CD4-positive, alpha-beta T cell treated with Interleukin-1 beta for 1 hour (primary cell): ENCODE measurements around the gene SELENOO.
"Not testable (repeated sequence)": the region's sequence is repeated elsewhere in the genome, so short reads cannot be mapped to it uniquely, and the experiment has no call there.

Source experiments
- DNase-seq, 2 donors: peaks; one replicate each; pipeline ENCODE4 v3.0.0-alpha.2; 2020 to 2022

The SELENOO gene

DNA sequence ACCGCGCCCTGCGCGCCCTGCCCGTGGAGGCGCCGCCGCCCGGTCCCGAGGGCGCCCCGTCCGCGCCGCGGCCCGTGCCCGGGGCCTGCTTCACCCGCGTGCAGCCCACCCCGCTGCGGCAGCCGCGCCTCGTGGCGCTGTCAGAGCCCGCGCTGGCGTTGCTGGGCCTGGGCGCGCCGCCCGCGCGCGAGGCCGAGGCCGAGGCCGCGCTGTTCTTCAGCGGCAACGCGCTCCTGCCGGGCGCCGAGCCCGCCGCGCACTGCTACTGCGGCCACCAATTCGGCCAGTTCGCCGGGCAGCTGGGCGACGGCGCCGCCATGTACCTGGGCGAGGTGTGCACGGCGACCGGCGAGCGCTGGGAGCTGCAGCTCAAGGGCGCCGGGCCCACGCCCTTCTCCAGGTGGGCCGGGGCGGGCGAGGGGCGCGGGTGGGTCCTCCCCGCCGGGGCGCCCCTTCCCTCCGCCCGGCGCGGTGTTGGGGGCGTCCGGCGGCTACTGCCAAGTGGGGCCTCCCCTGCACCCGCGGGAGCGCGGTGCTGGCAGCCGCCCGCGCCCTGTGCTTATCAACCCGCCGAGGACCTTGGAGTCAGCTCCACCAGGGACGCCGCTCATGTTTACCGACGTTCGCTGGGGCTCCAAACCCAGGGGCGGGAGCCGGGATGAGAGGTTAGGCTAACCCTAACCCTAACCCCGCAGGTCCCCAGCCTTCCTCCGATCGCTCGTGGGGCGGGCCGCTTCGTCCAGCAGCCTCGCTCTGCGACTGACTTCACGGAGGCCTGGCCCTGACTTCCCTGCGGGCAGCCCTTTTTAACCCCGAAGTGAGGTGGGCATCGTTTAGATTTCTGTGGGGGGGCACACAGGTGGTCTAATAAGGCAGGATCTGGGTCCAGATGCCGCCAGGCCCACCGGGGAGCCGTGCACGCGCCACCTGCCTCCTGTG, 649 bp downstream of the SELENOO start:
- no peak for DNase-seq

GRCh38 chr22:50202130-50202666, 1.4 kb downstream of the SELENOO start:
- DNase-seq = no peak

DNA sequence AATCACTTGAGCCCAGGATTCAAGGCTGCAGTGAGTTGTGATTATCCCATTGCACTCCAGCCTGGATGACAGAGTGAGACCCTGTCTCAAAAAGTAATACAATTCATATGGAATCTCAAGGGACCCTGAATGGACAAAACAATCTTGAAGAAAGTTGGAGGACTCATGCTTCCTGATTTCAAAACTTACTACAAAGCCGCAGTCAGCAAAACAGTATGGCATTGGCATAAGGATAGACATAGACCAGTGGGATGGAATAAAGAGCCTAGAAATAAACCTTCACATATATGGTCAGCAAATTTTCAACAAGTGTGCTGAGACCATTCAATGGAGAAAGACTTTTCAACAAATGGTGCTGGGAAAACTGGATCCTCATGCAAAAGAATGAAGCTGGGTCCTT, 2.5 kb downstream of the SELENOO start:
- DNase-seq = no peak

- no peak for DNase-seq
Observed at GRCh38 chr22:50204571-50204970, 3.8 kb downstream of the SELENOO start.

DNA sequence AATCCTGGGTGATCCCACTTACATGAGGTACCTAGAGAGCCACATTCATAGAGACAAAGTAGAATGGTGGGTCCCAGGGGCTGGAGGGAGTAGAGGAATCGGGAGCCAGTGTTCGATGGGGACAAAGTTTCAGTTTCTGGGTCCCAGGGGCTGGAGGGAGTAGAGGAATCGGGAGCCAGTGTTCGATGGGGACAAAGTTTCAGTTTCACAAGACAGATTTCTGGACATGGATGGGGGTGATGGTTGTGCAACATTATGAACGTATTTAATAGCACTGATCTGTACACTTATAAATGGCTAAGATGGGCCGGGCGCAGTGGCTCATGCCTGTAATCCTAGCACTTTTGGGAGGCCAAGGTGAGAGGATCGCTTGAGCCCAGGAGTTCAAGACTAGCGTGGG, 4.2 kb downstream of the SELENOO start:
- DNase-seq = not testable (repeated sequence)

DNA sequence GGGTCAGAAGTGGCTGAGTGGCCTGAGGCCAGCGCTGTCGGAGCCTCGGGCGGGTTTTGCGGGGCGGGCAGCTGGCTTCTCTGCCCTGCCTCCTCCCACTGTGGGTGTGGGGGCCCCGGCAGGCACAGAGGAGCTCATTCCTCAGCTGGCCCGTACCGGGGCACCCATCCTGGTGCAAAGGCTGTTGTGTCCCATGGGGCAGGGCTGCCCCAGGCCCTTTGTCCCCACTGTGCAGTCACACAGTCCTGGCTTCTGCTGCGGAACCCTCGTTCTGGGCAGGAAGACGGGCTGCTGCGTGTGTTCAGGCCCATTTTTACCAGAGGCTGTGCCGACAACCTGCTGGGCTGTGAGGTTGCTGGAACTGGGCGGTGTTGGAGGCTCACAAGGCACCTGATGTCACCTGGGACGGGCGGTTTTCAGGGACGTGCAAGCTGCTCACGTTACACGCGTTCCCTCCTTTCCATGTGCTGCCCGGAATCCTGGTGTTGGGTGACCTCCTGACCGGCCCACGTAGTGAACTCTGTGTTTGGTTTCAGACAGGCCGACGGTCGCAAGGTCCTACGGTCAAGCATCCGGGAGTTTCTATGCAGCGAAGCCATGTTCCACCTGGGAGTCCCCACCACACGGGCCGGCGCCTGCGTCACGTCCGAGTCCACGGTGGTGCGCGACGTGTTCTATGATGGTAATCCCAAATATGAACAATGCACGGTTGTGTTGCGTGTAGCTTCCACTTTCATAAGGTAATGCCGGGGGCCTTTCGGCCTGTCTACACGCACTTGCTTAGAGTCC, 5.2 kb downstream of the SELENOO start:
- no peak for DNase-seq

DNA sequence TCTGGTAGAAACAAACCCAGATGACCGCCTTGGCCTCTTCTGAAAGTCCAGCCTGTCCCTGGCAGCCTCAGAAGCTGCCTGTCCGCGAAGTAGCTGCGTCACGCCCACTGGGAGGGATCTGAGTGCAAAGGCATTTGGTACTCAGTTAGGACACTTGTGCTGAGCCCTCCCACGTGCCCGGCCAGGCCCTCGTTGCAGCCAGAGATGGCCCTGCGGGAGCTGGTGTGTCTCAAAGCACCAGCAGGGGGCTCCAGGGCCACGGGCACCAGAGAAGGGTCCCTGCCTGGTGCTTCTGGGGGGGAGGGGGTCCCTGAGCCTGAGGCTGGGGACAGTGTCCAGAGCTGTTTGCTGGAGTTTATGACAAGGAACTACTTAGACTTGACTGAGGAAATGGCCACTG, 5.8 kb downstream of the SELENOO start:
- DNase-seq = no peak

- peak in 1 of 2 donors; percentile 33 for DNase-seq
Observed at GRCh38 chr22:50207383-50208140, 6.8 kb downstream of the SELENOO start.

DNA sequence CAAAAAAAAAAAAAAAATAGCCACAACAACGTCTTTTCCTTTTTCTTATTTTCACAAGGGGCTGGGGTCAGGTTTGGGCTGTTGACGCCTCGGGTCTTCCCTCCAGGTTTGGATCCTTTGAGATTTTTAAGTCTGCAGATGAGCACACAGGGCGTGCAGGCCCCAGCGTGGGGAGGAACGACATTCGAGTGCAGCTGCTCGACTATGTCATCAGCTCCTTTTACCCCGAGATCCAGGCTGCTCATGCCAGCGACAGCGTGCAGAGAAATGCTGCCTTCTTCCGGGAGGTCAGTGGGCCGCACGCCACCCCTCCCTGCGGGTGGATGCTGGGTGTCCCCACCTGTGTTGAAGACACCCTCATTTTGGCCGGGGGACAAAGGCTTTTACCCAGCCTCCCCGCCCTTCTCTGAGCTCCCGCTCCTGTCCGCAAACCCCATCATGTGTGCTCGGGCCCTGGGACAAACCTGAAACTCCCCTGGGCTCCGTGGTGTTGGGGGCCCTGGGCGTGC, 7.7 kb downstream of the SELENOO start:
- no peak for DNase-seq

GRCh38 chr22:50208939-50209892, 8.4 kb downstream of the SELENOO start:
- no peak for DNase-seq

DNA sequence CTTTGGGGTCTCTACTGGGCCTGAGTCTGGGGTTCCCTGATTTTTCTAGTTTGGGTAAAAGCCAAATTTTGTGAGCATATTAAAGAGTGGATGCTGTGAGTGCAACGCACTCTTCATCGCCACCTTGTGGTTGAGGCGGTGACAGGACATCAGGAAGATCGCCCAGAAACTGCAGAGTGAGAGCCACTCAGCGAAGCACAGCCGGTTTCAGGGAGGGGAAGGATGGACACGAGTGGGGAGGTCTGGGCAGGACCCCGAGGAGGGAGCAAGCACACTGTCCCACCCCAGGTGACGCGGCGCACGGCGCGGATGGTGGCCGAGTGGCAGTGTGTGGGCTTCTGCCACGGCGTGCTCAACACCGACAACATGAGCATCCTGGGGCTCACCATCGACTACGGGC, 9.1 kb downstream of the SELENOO start:
- peak; percentile 72 for DNase-seq

DNA sequence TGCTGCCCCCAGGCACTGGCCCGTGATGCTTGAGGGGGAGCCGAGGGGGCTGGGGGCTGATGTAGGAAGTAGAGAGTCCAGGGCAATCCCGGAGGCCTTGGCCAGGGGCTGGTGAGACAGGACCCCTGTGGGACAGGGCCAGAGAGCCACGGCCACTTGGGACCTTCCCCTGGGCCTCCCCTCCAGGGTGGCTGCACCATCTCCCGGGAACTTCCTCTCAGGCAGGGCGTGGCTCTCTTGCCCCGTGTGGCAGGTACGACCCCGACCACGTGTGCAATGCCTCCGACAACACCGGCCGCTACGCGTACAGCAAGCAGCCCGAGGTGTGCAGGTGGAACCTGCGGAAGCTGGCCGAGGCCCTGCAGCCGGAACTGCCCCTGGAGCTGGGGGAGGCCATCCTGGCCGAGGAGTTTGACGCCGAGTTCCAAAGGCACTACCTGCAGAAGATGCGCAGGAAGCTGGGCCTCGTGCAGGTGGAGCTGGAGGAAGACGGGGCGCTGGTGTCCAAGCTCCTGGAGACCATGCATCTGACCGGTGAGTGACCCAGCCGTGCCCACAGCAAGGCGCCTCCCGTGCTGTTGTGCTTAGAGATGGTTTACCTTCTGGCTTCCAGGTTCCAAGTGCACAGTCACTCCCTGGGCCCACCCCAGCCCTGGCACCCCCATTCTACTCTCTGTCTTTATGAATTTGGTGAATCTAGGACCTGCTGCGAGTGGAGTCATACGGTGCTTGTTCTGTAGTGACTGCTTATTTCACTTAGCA, 9.7 kb downstream of the SELENOO start:
- no peak for DNase-seq

GRCh38 chr22:50211147-50211546, 10.3 kb downstream of the SELENOO start:
- DNase-seq = no peak

- no peak for DNase-seq
Observed at GRCh38 chr22:50213263-50213662, 12.5 kb downstream of the SELENOO start.

- no peak for DNase-seq
Observed at GRCh38 chr22:50215297-50216054, 14.7 kb downstream of the SELENOO start.

- no peak for DNase-seq
Observed at GRCh38 chr22:50216055-50216683, 15.4 kb downstream of the SELENOO start.

DNA sequence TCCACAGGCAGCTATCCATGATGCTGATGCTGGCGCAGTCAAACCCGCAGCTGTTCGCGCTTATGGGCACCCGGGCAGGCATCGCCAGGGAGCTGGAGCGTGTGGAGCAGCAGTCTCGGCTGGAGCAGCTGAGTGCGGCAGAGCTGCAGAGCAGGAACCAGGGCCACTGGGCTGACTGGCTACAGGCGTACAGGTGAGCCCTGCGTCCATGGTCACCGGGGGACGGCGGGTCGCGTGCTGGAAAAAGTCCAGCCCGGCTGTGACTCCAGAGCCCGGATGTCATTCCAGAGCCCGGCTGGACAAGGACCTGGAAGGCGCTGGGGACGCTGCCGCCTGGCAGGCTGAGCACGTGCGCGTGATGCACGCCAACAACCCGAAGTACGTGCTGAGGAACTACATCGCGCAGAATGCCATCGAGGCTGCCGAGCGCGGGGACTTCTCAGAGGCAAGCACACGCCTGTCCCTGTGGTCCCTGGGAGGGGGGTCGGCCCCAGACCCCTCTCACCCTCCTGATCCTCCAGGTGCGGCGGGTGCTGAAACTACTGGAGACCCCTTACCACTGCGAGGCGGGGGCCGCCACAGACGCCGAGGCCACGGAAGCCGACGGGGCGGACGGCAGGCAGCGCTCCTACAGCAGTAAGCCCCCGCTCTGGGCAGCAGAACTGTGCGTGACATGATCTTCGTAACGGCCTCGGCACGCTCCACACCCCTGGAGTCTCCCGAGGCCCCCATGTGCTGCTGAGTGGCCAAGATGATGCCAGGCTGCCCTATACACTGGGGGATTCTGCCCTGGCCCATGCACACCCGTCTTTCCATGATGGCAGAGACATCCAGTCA, 16.1 kb downstream of the SELENOO start:
- no peak for DNase-seq

DNA sequence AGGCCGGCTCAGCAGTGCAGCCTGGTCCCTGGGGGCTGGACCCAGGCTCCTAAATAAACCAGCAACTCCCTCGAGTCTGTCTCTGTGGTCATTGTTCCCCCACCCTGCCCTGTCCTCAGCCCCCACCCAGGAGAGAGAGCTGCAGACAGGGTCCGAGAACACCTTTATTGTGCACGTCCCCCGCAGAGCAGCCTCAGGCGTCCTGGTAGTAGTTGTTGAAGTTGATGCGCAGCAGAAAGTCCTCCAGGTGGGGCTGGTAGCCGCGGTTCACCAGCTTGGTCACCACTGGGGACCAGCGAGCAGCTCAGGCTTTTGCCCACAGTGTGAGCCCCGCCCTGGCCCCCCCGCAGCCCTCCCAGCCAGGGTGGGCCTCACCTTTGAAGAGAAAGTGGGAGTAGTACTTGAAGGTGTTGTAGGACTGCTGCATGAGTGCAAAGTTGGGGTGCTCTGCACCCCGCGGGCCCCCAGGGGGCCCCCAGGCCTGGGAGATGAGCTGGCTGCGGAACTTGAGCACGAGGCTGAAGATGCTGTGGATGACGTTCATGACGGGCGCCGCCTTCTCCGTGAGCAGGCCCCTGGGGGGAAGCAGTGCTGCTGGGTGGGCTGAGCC, 16.8 kb downstream of the SELENOO start:
- DNase-seq = no peak
